Activated CD8-positive, alpha-beta memory T cell treated with anti-CD3 and anti-CD28 coated beads, Interleukin-2, amount 50 U/mL, for 24 hours (primary cell): Measurements from ENCODE around the gene VMO1.

Experiments
- DNase-seq: peaks from one replicate; pipeline ENCODE4 v3.0.0-alpha.2; 2020; ENCODE audit errors: extremely low read depth

Gene VMO1

GRCh38 chr17:4764595-4764994 lies 21.6 kb downstream of the VMO1 start:
- no peak for DNase-seq

- DNase-seq = no peak
These were observed 26.4 kb downstream of the VMO1 start for GRCh38 chr17:4759776-4760236.

- DNase-seq = no peak
These were observed 32.8 kb downstream of the VMO1 start for GRCh38 chr17:4753392-4753791.

GRCh38 chr17:4751932-4752331 lies 34.2 kb downstream of the VMO1 start:
- DNase-seq = no peak

- DNase-seq = no peak
These were observed 35.6 kb downstream of the VMO1 start for GRCh38 chr17:4750606-4751005.

GRCh38 chr17:4748686-4749085 lies 37.5 kb downstream of the VMO1 start:
- no peak for DNase-seq

GRCh38 chr17:4747847-4748246 lies 38.3 kb downstream of the VMO1 start:
- DNase-seq = no peak

GRCh38 chr17:4744999-4745969 lies 40.9 kb downstream of the VMO1 start:
- no peak for DNase-seq

GRCh38 chr17:4743898-4744297 lies 42.3 kb downstream of the VMO1 start:
- DNase-seq = no peak

GRCh38 chr17:4743216-4743615 lies 42.9 kb downstream of the VMO1 start:
- DNase-seq = no peak

- DNase-seq = no peak
These were observed 43.5 kb downstream of the VMO1 start for GRCh38 chr17:4742629-4743028.

- DNase-seq = no peak
These were observed 44.0 kb downstream of the VMO1 start for GRCh38 chr17:4742133-4742532.

GRCh38 chr17:4741544-4741943 lies 44.6 kb downstream of the VMO1 start:
- DNase-seq = no peak

- DNase-seq = no peak
These were observed 45.6 kb downstream of the VMO1 start for GRCh38 chr17:4740584-4740983.

GRCh38 chr17:4740025-4740351 lies 46.2 kb downstream of the VMO1 start:
- no peak for DNase-seq

- DNase-seq = no peak
These were observed 46.8 kb downstream of the VMO1 start, which contains the start of the genes CXCL16 and ZMYND15 for GRCh38 chr17:4739122-4740024. Gene CXCL16, minus strand, starts transcription at chr17:4739928. Its CDS starts 589 bp downstream, at chr17:4739339. Gene ZMYND15, plus strand, starts transcription at chr17:4739833. Its CDS starts 716 bp downstream, at chr17:4740549.

- DNase-seq = no peak
These were observed 47.7 kb downstream of the VMO1 start for GRCh38 chr17:4738136-4739121.

- no peak for DNase-seq
These were observed 50.1 kb downstream of the VMO1 start for GRCh38 chr17:4735876-4736651.
